Fibroblast of the conjunctiva (primary cell): ENCODE results near the gene PRKCA.
"Not testable (repeated sequence)": the region's sequence is repeated elsewhere in the genome, so short reads cannot be mapped to it uniquely, and the experiment has no call there.

Experiments
- DNase-seq: peaks from one replicate; pipeline ENCODE4 v3.0.0-alpha.2; 2010; ENCODE audit warnings: low read depth

PRKCA gene

DNA sequence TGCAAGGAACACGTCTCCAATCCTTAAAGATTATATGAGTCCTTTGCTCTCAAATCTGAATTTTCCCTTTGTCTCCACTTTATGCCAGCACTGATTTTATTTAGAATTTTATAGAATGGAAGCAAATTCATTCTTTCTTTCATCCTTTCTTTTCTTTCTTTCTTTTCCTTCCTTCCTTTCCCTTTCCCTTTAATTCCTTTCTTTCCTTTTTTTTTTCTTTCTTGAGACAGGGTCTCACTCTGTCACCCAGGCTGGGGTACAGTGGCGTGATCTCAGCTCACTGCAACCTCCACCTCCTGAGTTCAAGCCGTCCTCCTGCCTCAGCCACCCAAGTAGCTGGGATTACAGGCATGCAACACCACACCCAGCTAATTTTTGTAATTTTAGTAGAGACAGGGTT, 187.2 kb downstream of the PRKCA start:
- not testable (repeated sequence) for DNase-seq

- no peak for DNase-seq
Observed at GRCh38 chr17:66491213-66491612, 188.8 kb downstream of the PRKCA start.

- no peak for DNase-seq
Observed at GRCh38 chr17:66491665-66492064, 189.3 kb downstream of the PRKCA start.

- no peak for DNase-seq
Observed at GRCh38 chr17:66492080-66492479, 189.7 kb downstream of the PRKCA start.

DNA sequence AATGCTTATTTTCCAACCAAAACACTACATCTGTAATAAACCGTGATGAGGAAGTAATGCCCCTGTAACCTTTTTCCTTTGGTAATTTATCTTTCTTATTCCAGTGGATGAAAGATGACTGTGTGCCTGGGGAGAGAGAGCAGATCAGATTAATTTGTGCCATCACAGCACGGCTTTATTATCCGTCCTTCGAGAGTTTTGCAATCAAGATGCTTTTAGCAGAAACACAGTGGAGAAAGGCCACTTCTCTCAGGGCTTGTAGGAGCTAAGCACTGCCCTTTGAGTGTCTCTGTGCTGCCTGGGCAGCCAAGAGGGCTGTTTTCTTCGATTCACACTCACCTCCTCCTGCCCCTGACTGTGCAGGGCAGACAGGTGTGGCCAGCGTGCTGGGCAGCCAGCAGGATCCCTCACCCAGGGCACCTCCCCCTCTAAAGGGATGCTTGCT, 190.2 kb downstream of the PRKCA start:
- no peak for DNase-seq

DNA sequence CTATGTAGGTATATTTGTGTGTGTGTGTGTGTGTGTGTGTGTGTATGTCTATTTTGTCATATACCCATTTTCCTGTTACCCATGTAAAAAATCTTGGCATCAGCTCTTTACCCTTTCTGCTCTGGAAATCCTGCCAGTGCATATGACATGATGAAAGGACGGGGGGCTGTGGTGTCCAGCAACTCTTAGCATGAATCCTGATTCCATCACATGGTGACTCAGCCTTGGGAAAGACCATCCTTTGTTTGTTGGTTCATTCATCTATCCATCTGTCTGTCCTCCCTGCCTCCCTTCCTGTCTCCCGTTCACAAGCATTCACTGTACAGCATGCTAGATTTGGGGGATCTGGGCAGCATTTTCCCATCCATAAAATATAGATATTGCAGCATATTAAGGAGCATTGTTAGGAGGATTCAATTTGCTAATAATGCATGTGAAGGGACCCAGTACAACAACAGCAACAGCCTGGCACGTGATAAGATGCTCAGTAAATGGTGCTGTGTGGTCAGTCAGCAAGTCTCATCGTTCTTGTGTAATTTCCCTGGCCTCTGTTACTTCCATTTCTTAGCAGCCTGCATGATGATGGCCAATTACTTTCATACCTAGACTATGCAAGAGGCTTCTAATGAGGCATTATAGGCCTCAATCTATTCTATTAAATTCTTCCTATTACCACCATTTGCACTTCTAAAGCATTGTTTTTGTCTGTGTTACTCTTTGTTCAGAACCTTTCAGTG, 191.0 kb downstream of the PRKCA start:
- DNase-seq = peak; percentile 38

- DNase-seq = peak; percentile 67
Observed at GRCh38 chr17:66494023-66494803, 191.8 kb downstream of the PRKCA start.

DNA sequence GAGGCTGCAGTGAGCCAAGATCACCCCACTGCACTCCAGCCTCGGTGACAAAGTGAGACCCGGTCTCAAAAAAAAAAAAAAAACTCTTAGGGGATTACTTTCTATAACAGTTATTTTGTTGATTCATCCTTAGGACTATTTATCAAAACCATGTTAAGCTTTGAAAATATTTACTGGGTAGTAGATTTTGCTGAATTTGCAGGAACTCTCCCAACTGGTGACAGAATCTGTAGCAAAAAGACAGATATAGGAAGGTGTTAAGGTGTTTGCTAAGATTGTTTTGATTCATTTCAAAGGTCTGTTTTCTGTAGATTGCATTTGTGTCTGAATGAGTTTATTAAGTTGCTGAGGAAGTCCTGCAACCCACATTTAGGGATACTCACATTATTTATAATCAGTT, 192.6 kb downstream of the PRKCA start:
- DNase-seq = no peak

- no peak for DNase-seq
Observed at GRCh38 chr17:66496306-66496705, 193.9 kb downstream of the PRKCA start.

- DNase-seq = no peak
Observed at GRCh38 chr17:66498580-66498979, 196.2 kb downstream of the PRKCA start.

DNA sequence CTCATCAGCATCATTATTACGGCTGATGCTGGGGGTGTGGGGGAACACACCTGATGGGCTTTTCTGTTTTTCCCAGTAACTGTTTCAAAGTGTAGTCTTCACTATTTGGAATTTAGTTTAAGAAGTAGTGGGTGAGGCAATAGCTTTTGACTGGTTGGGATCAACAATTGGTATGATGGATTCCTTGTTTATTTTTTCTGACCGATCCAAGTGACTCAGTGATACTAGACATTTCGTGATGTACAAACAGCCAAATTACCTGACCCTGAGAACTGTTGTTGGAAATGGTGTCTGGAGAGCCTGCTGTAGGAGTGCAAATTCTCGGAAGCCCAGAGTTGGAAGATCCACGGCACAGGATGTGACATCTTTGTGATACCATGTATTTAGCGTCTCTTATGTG, 204.2 kb downstream of the PRKCA start:
- no peak for DNase-seq

GRCh38 chr17:66507103-66507923, 204.9 kb downstream of the PRKCA start:
- peak; percentile 61 for DNase-seq

- DNase-seq = no peak
Observed at GRCh38 chr17:66507982-66508760, 205.8 kb downstream of the PRKCA start.

DNA sequence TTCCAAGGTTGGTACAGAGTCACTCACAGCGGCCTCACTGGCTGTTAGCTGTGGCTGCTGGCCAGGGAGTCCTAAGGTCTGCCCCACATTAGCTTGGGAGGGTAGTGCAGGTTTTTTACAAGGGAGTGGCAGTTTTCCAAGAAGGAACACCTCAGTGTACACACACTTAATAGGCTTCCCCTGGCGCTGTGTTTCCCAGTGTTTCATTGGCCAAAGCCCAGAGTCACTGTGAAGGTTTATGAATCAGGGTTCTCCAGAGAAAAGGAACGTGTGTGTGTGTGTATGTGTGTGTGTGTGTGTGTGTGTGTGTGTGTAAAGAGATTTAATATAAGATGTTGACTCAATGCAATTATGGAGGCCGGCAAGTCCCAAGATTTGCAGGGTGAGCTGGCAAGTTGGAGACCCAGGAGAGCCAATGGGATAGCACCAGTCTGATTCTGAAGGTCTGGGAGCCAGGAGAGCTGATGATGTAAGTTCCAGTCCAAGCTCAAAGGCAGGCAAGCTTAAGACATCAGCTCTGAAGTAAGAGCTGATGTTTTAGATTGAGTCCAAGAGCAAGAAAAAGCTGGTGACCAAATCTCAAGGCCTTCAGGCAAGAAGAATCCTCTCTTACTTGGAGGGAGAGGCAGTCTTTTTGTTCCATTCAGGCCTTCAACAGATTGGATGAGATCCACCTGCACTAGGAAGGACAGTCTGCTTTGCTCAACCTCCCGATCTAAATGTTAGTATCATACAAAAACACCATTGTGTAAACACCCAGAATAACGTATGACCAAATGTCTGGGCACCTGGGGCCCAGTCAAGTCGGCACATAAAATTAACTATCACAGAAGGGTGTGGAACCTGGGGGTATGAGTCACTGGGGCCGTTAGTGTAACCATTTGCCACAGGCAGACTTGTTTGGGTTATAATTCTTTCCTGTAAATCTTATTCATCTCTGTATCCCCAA, 206.8 kb downstream of the PRKCA start:
- peak; percentile 73 for DNase-seq

- no peak for DNase-seq
Observed at GRCh38 chr17:66509926-66510325, 207.5 kb downstream of the PRKCA start.

- DNase-seq = no peak
Observed at GRCh38 chr17:66511135-66511534, 208.7 kb downstream of the PRKCA start.

DNA sequence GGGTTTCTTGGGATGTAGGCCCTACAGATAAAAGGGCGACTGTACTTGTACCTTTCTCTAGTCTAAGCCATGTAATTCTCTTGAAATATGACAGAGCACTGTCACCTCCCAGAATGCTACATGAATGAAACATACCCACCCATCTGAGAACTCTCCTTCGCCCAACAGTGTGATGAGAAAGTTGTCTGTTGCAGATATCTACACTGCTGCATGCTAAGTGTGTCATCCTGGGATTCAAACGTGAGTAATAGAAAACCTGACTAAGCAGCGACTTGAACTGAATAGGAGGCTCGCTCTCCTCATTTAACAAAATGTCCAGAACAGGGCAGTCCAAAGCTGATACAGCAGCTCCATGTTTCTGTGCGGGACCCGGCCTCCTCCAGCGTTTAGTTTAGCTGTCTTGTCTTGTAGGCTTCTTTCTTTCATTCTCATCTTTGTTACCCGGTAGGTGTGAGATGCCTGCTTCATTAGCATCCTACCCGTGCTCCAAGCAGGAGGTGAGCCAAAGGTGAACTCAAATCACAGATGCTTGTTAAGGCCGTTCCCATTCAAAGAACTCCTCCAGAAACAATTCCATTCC, 211.9 kb downstream of the PRKCA start:
- DNase-seq = no peak

DNA sequence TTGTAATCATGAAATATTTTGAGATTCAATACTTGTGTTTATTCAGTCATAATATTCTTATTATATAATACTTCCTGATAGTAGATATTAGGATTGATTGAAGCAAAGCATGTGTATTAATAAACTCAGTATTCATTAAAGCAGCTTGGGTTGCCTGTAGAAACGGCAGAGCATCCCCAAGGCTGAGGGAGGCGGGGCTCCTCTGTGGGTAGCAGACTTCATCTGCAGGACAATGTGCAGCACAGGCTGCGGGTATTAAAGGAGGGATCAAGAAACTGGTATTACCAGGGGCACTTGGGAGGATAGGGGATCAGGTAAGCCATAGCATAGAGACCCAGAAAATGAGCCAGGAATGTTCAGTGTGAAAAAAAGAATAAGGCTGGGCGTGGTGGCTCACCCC, 213.6 kb downstream of the PRKCA start:
- no peak for DNase-seq

- DNase-seq = no peak
Observed at GRCh38 chr17:66517336-66518009, 215.1 kb downstream of the PRKCA start.

DNA sequence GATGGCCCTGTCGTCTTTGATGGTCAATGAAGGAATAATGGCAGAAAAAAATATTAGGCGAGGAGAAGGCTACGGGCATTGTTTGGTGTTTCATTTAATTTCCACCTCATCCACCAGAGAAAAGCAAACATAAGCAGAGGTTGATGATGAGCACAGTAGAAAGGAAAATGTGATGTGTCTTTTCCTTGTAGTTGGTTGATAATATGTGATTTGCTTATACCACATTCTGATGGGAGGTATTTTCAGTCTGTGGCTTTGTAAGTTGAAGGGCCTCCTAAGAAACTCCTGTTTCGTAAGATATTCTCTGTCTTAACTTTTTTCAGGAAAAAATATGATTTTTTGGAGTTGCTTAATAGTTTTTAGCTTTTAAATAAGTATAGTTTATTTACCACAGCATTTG, 215.7 kb downstream of the PRKCA start:
- DNase-seq = no peak
